ENCODE data around the gene C10orf67. TPM values are rescaled to one million over a fixed set of nuclear protein-coding genes. Genes with fewer than 3 reads are reported as not detected.

C10orf67 gene
- total RNA-seq, 1 experiment from 2014 or later = not detected

DNA sequence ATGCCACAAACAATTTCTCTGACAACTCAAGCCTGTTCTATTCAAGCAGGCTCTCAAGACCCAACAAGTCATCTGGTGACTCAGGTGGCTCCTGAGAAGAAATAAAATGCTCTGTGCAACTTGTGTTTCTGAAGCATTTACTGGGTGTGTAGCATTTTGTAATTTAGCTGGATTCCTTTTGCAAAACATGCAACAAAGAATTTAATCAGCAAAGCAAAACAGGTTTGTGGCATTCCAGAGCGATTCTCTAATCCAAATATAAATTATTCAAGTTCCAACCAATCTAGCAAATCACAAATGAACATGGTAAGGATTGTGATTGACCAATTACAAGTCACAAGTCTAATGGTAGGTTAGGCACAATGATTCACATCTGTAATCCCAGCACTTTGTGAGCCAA is 39.8 kb upstream of the C10orf67 start:
- Histone ChIP-seq H4K8ac (replicated peaks; ENCODE audit: insufficient read length, low read depth, low read length) (no peak overlapping the region), H3K27ac (ENCODE audit: insufficient read length, low read depth, low read length) (no peak overlapping the region), H3K79me2 (ENCODE audit: insufficient read depth, low read length) (no peaks in the 10 kb centered on the region), H3T11ph (ENCODE audit: low read length) (no peak overlapping the region), H2BK12ac (ENCODE audit: insufficient read length, low read depth, low read length) (no peak overlapping the region), H3K14ac (ENCODE audit: insufficient read depth, low read length) (no peak overlapping the region), H2BK20ac (ENCODE audit: low read depth, low read length, poor library complexity, severe bottlenecking) (no peak overlapping the region), H4K91ac (ENCODE audit: insufficient read length, low read depth, low read length) (no peak overlapping the region), H3K9ac (ENCODE audit: extremely low read depth, insufficient read length, low read length) (no peak overlapping the region), H2AFZ (ENCODE audit: low read length) (no peak overlapping the region), H2BK120ac (ENCODE audit: low read depth, low read length, poor library complexity, severe bottlenecking) (no peak overlapping the region), H4K5ac (ENCODE audit: insufficient read length, low read depth, low read length) (no peak overlapping the region), H3K27me3 (ENCODE audit: insufficient read depth, low read length) (no peaks in the 10 kb centered on the region), H2AK5ac (ENCODE audit: insufficient read length, low read length) (no peak overlapping the region), H2BK5ac (ENCODE audit: insufficient read length, low read length) (no peak overlapping the region), H3K18ac (ENCODE audit: insufficient read length, low read depth, low read length) (no peak overlapping the region), H3K4ac (ENCODE audit: low read depth, low read length) (no peak overlapping the region), H3K4me2 (ENCODE audit: insufficient read depth, insufficient read length, low read length) (no peak overlapping the region), H4K20me1 (ENCODE audit: control insufficient read depth, insufficient read depth, insufficient read length) (no peaks in the 10 kb centered on the region), H3K79me1 (ENCODE audit: insufficient read depth, low read depth, low read length, poor library complexity, severe bottlenecking) (no peaks in the 10 kb centered on the region), H3K9me3 (ENCODE audit: control insufficient read depth, low read depth, low read length) (no peaks in the 10 kb centered on the region), H3K56ac (ENCODE audit: insufficient read length, low read depth, low read length) (no peak overlapping the region), H3K23ac (ENCODE audit: insufficient read length, low read depth, low read length) (no peak overlapping the region), H3K4me1 (ENCODE audit: insufficient read depth, low read length) (no peaks in the 10 kb centered on the region), H2BK15ac (ENCODE audit: low read depth, low read length) (no peak overlapping the region), H3K23me2 (ENCODE audit: insufficient read length, low read depth, low read length, poor library complexity, severe bottlenecking) (no peaks in the 10 kb centered on the region)
- H3K36me3 Mint-ChIP-seq (ENCODE audit: insufficient read depth in 1 of 3, low read depth in 3 of 3) = no peaks in the 10 kb centered on the region
- no peak for TF ChIP-seq CTCF (conservative IDR thresholded peaks at IDR 0.05)
- H3K4me1 Mint-ChIP-seq = no peaks in the 10 kb centered on the region
- DNase-seq = no peak
- H3K4me3 Mint-ChIP-seq = no peak overlapping the region
- no peaks in the 10 kb centered on the region for H3K9me3 Mint-ChIP-seq
- no peak overlapping the region for H3K27ac Mint-ChIP-seq
- no peaks in the 10 kb centered on the region; the same call in 1 of the 2 replicates for H3K27me3 Mint-ChIP-seq (ENCODE audit: low read depth)
- WGBS (ENCODE audit: extremely low coverage, insufficient read length, low lambda C conversion rate) = no CpG with 5 or more reads among the region's 1 CpG

Measured in H9 (cell line).